HCT116 (cell line): Measurements from ENCODE around the gene MFAP1.

Source experiments
- ELF1 ChIP-seq: IDR thresholded peaks from 2 replicates; pipeline ENCODE4 v1.6.1; 2012; ENCODE audit warnings: low read depth, borderline replicate concordance
- EZH2 ChIP-seq: fragments of 200-600 bp; sonication (generic); IDR thresholded peaks from 2 replicates; pipeline ENCODE4 v1.6.1; 2017; ENCODE audit warnings: antibody characterized with exemption, mixed run types
- SRF ChIP-seq: IDR thresholded peaks from 2 replicates; pipeline ENCODE4 v1.6.1; 2012; ENCODE audit warnings: low read depth
- YY1 ChIP-seq: IDR thresholded peaks from 2 replicates; pipeline ENCODE4 v1.6.1; 2011; ENCODE audit warnings: low read length, low read depth, moderate library complexity, mild to moderate bottlenecking; ENCODE audit not compliant: insufficient replicate concordance; ENCODE audit errors: extremely low read depth
- ZNF274 ChIP-seq: fragments of 200-500 bp; sonication (Bioruptor generic); IDR thresholded peaks from 2 replicates; pipeline ENCODE4 v1.6.1; 2014; ENCODE audit warnings: mild to moderate bottlenecking, low read depth, low read length, inconsistent platforms
- TF ChIP-seq, protein P1 (sequence below), 3 experiments: fragments of 200-600 bp in 1 of 3; sonication (generic) in 1 of 3; IDR thresholded peaks in 2 of 3; conservative IDR thresholded peaks in 1 of 3; 2 replicates each; pipeline ENCODE4 v1.5.1; 2012 to 2017; ENCODE audit warnings: low read depth in 2 of 3, low read length in 2 of 3, antibody characterized with exemption in 1 of 3, borderline replicate concordance in 1 of 3, control low read depth in 1 of 3, mild to moderate bottlenecking in 1 of 3, mixed read lengths in 1 of 3, mixed run types in 1 of 3, moderate library complexity in 1 of 3; ENCODE audit not compliant: insufficient read depth in 1 of 3
- TF ChIP-seq, protein P2 (sequence below): IDR thresholded peaks from 2 replicates; pipeline ENCODE4 v1.6.1; 2012; ENCODE audit warnings: low read depth

DNA sequence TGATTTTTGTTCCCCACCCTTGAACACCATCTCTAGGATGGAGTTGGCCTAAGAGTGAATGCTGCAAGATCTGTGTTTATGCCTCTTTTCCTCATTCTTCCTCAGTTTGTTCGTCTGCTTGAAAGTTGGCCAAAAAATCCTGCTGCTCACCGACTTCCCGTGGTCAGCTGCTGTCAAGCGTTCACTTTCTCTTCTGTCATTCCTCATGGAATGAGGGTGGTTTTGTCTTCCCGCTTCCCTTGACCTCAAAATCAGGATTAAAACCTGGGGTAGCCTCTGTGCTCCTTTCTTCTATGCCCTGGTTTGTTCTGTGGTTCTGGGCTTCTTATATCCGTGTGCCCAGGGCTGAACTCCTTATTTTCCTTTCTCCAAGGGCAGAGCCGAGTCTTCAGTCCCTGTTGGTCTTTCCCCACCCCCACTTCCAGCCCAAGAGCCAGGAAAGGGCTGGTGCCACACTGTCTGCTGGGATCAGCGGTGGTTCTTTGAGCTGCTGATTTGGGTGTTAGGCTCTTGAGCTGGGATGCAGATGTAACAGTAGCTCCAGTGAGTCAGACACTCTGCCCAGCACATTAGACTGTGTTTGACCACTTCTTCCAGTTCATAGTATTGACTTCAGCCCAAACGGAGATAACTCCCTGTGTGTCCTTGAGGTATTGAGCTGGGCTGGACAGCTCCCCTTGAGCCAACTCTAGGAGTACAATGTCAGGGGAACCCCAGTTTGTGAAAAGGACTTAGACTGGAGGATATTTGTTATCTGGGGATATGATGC lies 30.0 kb downstream of the MFAP1 start:
- TF ChIP-seq ELF1 (no peak), SRF (no peak), YY1 (no peak), ZNF274 (no peak), EZH2 (no peak)
- TF ChIP-seq, protein P1, sequence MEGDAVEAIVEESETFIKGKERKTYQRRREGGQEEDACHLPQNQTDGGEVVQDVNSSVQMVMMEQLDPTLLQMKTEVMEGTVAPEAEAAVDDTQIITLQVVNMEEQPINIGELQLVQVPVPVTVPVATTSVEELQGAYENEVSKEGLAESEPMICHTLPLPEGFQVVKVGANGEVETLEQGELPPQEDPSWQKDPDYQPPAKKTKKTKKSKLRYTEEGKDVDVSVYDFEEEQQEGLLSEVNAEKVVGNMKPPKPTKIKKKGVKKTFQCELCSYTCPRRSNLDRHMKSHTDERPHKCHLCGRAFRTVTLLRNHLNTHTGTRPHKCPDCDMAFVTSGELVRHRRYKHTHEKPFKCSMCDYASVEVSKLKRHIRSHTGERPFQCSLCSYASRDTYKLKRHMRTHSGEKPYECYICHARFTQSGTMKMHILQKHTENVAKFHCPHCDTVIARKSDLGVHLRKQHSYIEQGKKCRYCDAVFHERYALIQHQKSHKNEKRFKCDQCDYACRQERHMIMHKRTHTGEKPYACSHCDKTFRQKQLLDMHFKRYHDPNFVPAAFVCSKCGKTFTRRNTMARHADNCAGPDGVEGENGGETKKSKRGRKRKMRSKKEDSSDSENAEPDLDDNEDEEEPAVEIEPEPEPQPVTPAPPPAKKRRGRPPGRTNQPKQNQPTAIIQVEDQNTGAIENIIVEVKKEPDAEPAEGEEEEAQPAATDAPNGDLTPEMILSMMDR (IDR thresholded peaks at IDR 0.05 in 2 of 3, conservative IDR thresholded peaks at IDR 0.05 in 1 of 3; ENCODE audit: borderline replicate concordance in 1 of 3, insufficient read depth in 1 of 3, low read depth in 2 of 3, low read length in 2 of 3) = no peak
- TF ChIP-seq, protein P2, sequence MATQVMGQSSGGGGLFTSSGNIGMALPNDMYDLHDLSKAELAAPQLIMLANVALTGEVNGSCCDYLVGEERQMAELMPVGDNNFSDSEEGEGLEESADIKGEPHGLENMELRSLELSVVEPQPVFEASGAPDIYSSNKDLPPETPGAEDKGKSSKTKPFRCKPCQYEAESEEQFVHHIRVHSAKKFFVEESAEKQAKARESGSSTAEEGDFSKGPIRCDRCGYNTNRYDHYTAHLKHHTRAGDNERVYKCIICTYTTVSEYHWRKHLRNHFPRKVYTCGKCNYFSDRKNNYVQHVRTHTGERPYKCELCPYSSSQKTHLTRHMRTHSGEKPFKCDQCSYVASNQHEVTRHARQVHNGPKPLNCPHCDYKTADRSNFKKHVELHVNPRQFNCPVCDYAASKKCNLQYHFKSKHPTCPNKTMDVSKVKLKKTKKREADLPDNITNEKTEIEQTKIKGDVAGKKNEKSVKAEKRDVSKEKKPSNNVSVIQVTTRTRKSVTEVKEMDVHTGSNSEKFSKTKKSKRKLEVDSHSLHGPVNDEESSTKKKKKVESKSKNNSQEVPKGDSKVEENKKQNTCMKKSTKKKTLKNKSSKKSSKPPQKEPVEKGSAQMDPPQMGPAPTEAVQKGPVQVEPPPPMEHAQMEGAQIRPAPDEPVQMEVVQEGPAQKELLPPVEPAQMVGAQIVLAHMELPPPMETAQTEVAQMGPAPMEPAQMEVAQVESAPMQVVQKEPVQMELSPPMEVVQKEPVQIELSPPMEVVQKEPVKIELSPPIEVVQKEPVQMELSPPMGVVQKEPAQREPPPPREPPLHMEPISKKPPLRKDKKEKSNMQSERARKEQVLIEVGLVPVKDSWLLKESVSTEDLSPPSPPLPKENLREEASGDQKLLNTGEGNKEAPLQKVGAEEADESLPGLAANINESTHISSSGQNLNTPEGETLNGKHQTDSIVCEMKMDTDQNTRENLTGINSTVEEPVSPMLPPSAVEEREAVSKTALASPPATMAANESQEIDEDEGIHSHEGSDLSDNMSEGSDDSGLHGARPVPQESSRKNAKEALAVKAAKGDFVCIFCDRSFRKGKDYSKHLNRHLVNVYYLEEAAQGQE = no peak
